HEK293T (cell line): ENCODE data around the gene MAML2.

Experiments
- FOXA1 ChIP-seq: fragments of 450-650 bp; IDR thresholded peaks from 2 replicates; pipeline ENCODE4 v1.6.1; 2016; ENCODE audit warnings: mild to moderate bottlenecking
- SP1 ChIP-seq: fragments of 450-650 bp; IDR thresholded peaks from 2 replicates; pipeline ENCODE4 v1.6.1; 2017

GRCh38 chr11:96096360-96096759 is 246.6 kb downstream of the MAML2 start:
- TF ChIP-seq FOXA1 (no peak), SP1 (no peak)
